Measurements from ENCODE around the gene NCAPD2. TPM values are rescaled to one million over a fixed set of nuclear protein-coding genes. Genes with fewer than 3 reads are reported as not detected.
A peak's percentile ranks its signal among the peaks of the same experiment; 100 is the strongest.
"Not testable (repeated sequence)": the region's sequence is repeated elsewhere in the genome, so short reads cannot be mapped to it uniquely, and the experiment has no call there.

NCAPD2 gene
- total RNA-seq, 1 donor from 2014 or later: 106 TPM

GRCh38 chr12:6468283-6468575, 25.7 kb upstream of the NCAPD2 start:
- peak overlapping the region; percentile 94 for H3K4me3 Mint-ChIP-seq
- DNase-seq: no peak
- H3K9me3 Mint-ChIP-seq: no peaks in the 10 kb centered on the region
- peaks cover 59% of the 10 kb centered on the region for H3K36me3 Mint-ChIP-seq (ENCODE audit: low read depth)
- peak overlapping the region; percentile 91 for H3K27ac Mint-ChIP-seq
- H3K27me3 Mint-ChIP-seq: no peaks in the 10 kb centered on the region
- peaks cover 70% of the 10 kb centered on the region for H3K4me1 Mint-ChIP-seq
- intact Hi-C loops (cut with micrococcal nuclease): no loop called here

GRCh38 chr12:6469092-6469491, 24.8 kb upstream of the NCAPD2 start:
- DNase-seq: peak; percentile 68
- Mint-ChIP-seq H3K9me3 (no peaks in the 10 kb centered on the region), H3K27me3 (peaks cover 1% of the 10 kb centered on the region), H3K4me3 (peak overlapping the region; percentile 94), H3K27ac (peak overlapping the region; percentile 91), H3K36me3 (ENCODE audit: low read depth) (peaks cover 52% of the 10 kb centered on the region), H3K4me1 (peaks cover 63% of the 10 kb centered on the region)
- intact Hi-C loops (cut with micrococcal nuclease): no loop called here

GRCh38 chr12:6469609-6470374, 24.1 kb upstream of the NCAPD2 start:
- peak overlapping the region; percentile 91 for H3K27ac Mint-ChIP-seq
- peak overlapping the region; percentile 94 for H3K4me3 Mint-ChIP-seq
- peaks cover 1% of the 10 kb centered on the region for H3K27me3 Mint-ChIP-seq
- intact Hi-C loops (cut with micrococcal nuclease): loop anchor here (1.0 kb wide), 4 partner anchors 7 to 63 kb away; partner anchors contain the start of gene MRPL51
- H3K9me3 Mint-ChIP-seq: no peaks in the 10 kb centered on the region
- peaks cover 45% of the 10 kb centered on the region for H3K36me3 Mint-ChIP-seq (ENCODE audit: low read depth)
- peaks cover 56% of the 10 kb centered on the region for H3K4me1 Mint-ChIP-seq
- no peak for DNase-seq

- Mint-ChIP-seq H3K36me3 (ENCODE audit: low read depth) (peaks cover 40% of the 10 kb centered on the region), H3K9me3 (no peaks in the 10 kb centered on the region), H3K4me3 (peak within 1 kb of the TSS; percentile 94), H3K4me1 (peaks cover 52% of the 10 kb centered on the region), H3K27me3 (peaks cover 1% of the 10 kb centered on the region), H3K27ac (peak within 1 kb of the TSS; percentile 91)
- intact Hi-C loops (cut with micrococcal nuclease): loop anchor here (1.0 kb wide), 4 partner anchors 8 to 62 kb away; partner anchors contain the start of gene MRPL51
- peak; percentile 99 for DNase-seq
These were observed 23.3 kb upstream of the NCAPD2 start, which contains the start of gene VAMP1 for GRCh38 chr12:6470375-6471163. Gene VAMP1, minus strand, starts transcription at chr12:6470677. Its CDS starts 146 bp downstream, at chr12:6470531.

GRCh38 chr12:6471989-6472360, 21.9 kb upstream of the NCAPD2 start:
- H3K27me3 Mint-ChIP-seq: peaks cover 1% of the 10 kb centered on the region
- peaks cover 42% of the 10 kb centered on the region for H3K4me1 Mint-ChIP-seq
- peak overlapping the region; percentile 9 for H3K4me3 Mint-ChIP-seq
- peaks cover 28% of the 10 kb centered on the region for H3K36me3 Mint-ChIP-seq (ENCODE audit: low read depth)
- H3K9me3 Mint-ChIP-seq: no peaks in the 10 kb centered on the region
- intact Hi-C loops (cut with micrococcal nuclease): no loop called here
- peak overlapping the region; percentile 91 for H3K27ac Mint-ChIP-seq
- DNase-seq: peak; percentile 68

- Mint-ChIP-seq H3K36me3 (ENCODE audit: low read depth) (peaks cover 23% of the 10 kb centered on the region), H3K4me1 (peaks cover 37% of the 10 kb centered on the region), H3K27ac (peak overlapping the region; percentile 91), H3K9me3 (no peaks in the 10 kb centered on the region), H3K4me3 (peak overlapping the region; percentile 9), H3K27me3 (peaks cover 1% of the 10 kb centered on the region)
- intact Hi-C loops (cut with micrococcal nuclease): no loop called here
- no peak for DNase-seq
These were observed 21.4 kb upstream of the NCAPD2 start for GRCh38 chr12:6472491-6472890.

GRCh38 chr12:6475233-6475975, 18.5 kb upstream of the NCAPD2 start:
- H3K36me3 Mint-ChIP-seq (ENCODE audit: low read depth); H3K27me3 Mint-ChIP-seq; intact Hi-C loops (cut with micrococcal nuclease); H3K9me3 Mint-ChIP-seq; H3K27ac Mint-ChIP-seq; DNase-seq; H3K4me3 Mint-ChIP-seq: not testable (repeated sequence)
- H3K4me1 Mint-ChIP-seq: peaks cover 15% of the 10 kb centered on the region

GRCh38 chr12:6476489-6476888, 17.4 kb upstream of the NCAPD2 start:
- Mint-ChIP-seq H3K4me3 (no peak overlapping the region), H3K36me3 (ENCODE audit: low read depth) (no peaks in the 10 kb centered on the region), H3K4me1 (peaks cover 9% of the 10 kb centered on the region), H3K27me3 (peaks cover 10% of the 10 kb centered on the region), H3K27ac (no peak overlapping the region), H3K9me3 (no peaks in the 10 kb centered on the region)
- intact Hi-C loops (cut with micrococcal nuclease): no loop called here
- DNase-seq: no peak

GRCh38 chr12:6477601-6478377, 16.1 kb upstream of the NCAPD2 start:
- H3K27ac Mint-ChIP-seq; intact Hi-C loops (cut with micrococcal nuclease); H3K36me3 Mint-ChIP-seq (ENCODE audit: low read depth); H3K9me3 Mint-ChIP-seq; H3K4me3 Mint-ChIP-seq; H3K4me1 Mint-ChIP-seq; H3K27me3 Mint-ChIP-seq; DNase-seq: not testable (repeated sequence)

GRCh38 chr12:6478416-6478815, 15.5 kb upstream of the NCAPD2 start:
- no peak for DNase-seq
- H3K27ac Mint-ChIP-seq: no peak overlapping the region
- H3K36me3 Mint-ChIP-seq (ENCODE audit: low read depth): no peaks in the 10 kb centered on the region
- H3K9me3 Mint-ChIP-seq: no peaks in the 10 kb centered on the region
- no peak overlapping the region for H3K4me3 Mint-ChIP-seq
- peaks cover 2% of the 10 kb centered on the region for H3K4me1 Mint-ChIP-seq
- intact Hi-C loops (cut with micrococcal nuclease): no loop called here
- H3K27me3 Mint-ChIP-seq: peaks cover 10% of the 10 kb centered on the region

- Mint-ChIP-seq H3K36me3 (ENCODE audit: low read depth) (peaks cover 15% of the 10 kb centered on the region), H3K4me3 (no peak overlapping the region), H3K9me3 (no peaks in the 10 kb centered on the region), H3K4me1 (peaks cover 12% of the 10 kb centered on the region), H3K27me3 (no peaks in the 10 kb centered on the region), H3K27ac (no peak overlapping the region)
- no peak for DNase-seq
- intact Hi-C loops (cut with micrococcal nuclease): no loop called here
These were observed 5.7 kb upstream of the NCAPD2 start for GRCh38 chr12:6488240-6488639.

GRCh38 chr12:6489449-6489848, 4.5 kb upstream of the NCAPD2 start:
- no peaks in the 10 kb centered on the region for H3K27me3 Mint-ChIP-seq
- no peak overlapping the region for H3K27ac Mint-ChIP-seq
- no peak overlapping the region for H3K4me3 Mint-ChIP-seq
- no peak for DNase-seq
- peaks cover 15% of the 10 kb centered on the region for H3K36me3 Mint-ChIP-seq (ENCODE audit: low read depth)
- H3K4me1 Mint-ChIP-seq: peaks cover 12% of the 10 kb centered on the region
- intact Hi-C loops (cut with micrococcal nuclease): no loop called here
- H3K9me3 Mint-ChIP-seq: no peaks in the 10 kb centered on the region

GRCh38 chr12:6490673-6491072, 3.2 kb upstream of the NCAPD2 start:
- H3K4me3 Mint-ChIP-seq, H3K9me3 Mint-ChIP-seq, H3K27me3 Mint-ChIP-seq, DNase-seq, H3K27ac Mint-ChIP-seq: not testable (repeated sequence)
- peaks cover 20% of the 10 kb centered on the region for H3K4me1 Mint-ChIP-seq
- intact Hi-C loops (cut with micrococcal nuclease): loop anchor here (5.0 kb wide), 1 partner anchor 362 kb away; the partner anchor contains the start of genes CDCA3 and USP5
- peaks cover 23% of the 10 kb centered on the region for H3K36me3 Mint-ChIP-seq (ENCODE audit: low read depth)

Data from activated CD4-positive, alpha-beta T cell treated with anti-CD3 and anti-CD28 coated beads, Interleukin-2, amount 10 ng/mL, durations not matched to agents 24 days and 14 days (primary cell).